Stimulated activated CD4-positive, alpha-beta T cell treated with anti-CD3 and anti-CD28 coated beads, Interleukin-1b, Interleukin-23, amount 100 ng/mL, for 48 hours (primary cell): ENCODE data around the gene LRRC37B.
"Not testable (repeated sequence)": the region's sequence is repeated elsewhere in the genome, so short reads cannot be mapped to it uniquely, and the experiment has no call there.

Source experiments
- DNase-seq: peaks from one replicate; pipeline ENCODE4 v3.0.0-alpha.2; 2020

The LRRC37B gene

DNA sequence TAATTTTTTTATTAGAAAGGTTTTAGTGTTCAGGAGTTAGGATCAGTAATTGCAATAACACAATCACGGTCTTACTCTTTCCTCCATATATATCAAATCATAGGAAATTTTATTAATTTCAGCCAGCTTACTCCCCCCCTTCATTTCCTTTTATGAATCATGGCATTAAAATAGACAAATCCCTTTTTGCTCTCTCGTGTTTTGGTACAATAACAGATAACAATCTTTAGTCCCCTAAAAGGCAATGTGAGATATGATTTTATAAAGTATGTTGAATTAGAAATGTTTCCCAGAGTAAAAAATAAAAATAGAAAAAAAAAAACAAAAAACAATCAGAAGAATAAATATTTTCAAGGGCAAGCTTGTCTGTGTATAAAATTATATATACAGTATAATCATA lies 92.5 kb downstream of the LRRC37B start:
- DNase-seq: no peak

DNA sequence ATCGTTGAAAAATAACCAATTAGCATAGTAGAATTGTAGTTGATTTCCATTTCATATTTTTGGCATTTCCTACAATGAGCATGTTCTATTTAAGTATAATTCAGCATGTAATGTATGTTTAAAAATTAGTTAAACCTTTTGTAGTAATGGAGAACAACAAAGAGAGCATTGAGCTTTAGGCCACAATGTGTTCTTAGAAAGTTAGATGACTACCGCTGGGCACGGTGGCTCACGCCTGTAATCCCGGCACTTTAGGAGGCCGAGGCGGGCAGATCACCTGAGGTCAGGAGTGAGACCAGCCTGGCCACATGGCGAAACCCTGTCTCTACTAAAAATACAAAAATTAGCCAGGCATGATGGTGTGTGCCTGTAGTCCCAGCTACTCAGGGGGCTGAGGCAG lies 93.1 kb downstream of the LRRC37B start:
- DNase-seq: not testable (repeated sequence)

DNA sequence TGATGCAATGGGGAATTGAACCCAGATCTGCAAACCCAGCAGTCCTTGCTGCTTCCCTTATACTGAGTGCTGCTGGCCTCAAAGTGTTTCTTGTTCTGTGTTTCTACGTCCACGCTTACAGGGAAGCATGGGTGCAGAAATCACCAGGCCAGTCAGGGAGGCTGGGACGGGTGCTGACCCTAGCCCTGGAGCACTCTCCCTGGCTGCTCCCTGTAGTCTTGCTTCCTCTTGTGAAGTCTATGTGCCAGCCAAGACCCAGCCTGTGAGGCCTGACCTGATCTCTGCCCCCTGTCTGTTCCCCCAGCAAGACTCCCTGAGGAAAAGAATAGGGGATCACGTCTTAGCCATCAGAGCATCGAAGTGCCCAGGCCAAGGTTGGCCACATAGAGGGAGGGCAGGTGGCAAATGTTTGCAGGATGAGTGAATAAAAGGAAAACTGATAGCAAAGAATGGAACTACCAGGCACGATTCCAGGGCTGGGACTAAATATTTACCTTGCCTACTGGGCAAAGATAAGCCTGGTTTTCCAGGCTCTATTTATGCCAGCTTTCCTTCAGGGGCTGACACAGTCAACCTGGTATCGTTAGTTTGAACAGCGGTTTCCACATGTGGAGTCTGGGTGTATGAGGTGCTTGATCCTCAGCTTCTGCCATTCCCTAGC lies 93.9 kb downstream of the LRRC37B start:
- no peak for DNase-seq

DNA sequence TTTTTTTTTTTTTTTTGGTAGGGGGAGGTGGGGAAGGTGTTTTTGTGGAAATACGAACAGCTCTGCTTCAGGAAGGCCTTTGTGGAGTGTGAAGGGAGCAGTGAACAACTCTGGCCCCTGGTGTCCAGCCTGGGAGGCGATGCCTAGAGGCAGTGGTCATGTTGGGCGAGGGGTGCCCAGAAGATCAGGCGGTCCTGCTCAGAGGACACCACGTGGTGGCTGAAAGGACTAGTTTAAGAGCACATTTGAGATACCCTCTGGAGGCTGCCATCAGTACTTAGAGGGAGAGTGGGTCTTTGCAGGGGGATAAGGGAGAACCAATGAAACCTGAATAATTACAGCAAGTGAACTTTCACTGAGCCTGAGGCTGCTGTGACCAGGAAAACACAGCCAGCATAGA lies 95.0 kb downstream of the LRRC37B start:
- DNase-seq: no peak

DNA sequence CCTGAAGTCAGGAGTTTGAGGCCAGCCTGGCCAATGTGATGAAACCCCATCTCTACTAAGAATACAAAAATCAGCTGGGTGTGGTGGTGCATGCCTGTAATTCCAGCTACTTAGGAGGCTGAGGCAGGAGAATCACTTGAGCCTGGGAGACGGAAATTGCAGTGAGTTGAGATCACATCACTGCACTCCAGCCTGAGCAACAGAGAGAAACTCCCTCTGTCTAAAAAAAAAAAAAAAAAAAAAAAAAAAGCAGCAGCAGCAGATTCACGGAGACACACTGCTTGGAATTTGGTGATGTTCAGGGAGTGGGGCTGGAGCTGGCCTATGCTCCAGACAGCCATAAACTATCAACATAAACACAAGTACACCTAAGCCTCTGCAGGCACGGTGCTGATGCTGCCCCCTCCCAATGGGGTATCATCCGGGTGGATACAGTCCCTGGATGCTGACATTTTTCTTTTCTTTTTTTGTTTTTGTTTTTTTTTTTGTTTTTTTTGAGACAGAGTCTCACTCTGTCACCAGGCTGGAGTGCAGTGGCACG lies 95.5 kb downstream of the LRRC37B start:
- DNase-seq: no peak
